Measurements from ENCODE around the gene PROK2.
A peak's percentile ranks its signal among the peaks of the same experiment; 100 is the strongest.

Gene PROK2

GRCh38 chr3:71732637-71733036 lies 52.3 kb downstream of the PROK2 start:
- no peak for DNase-seq

- no peak for DNase-seq
These were observed 56.2 kb downstream of the PROK2 start for GRCh38 chr3:71728632-71729342.

- DNase-seq, result peak; percentile 37 to 39
These were observed 58.8 kb downstream of the PROK2 start for GRCh38 chr3:71726146-71726545.

GRCh38 chr3:71725271-71725991 lies 59.5 kb downstream of the PROK2 start, which contains the start of gene EIF4E3:
EIF4E3 (minus strand) TSS chr3:71725402; CDS start chr3:71725367, 35 bp downstream.
- peak in 1 of 2 experiments; percentile 11 for DNase-seq

- peak in 1 of 2 experiments; percentile 12 for DNase-seq
These were observed 60.2 kb downstream of the PROK2 start for GRCh38 chr3:71724584-71725270.

GRCh38 chr3:71724171-71724453 lies 60.8 kb downstream of the PROK2 start:
- DNase-seq, result no peak

- DNase-seq, result peak; percentile 44 to 45
These were observed 61.3 kb downstream of the PROK2 start for GRCh38 chr3:71723452-71724170.

- DNase-seq, result no peak
These were observed 62.3 kb downstream of the PROK2 start for GRCh38 chr3:71722693-71723092.

Measured in activated CD4-positive, alpha-beta T cell treated with anti-CD3 and anti-CD28 coated beads, Interleukin-2, amount 50 U/mL, for 4 hours (primary cell).